Erythroblast (primary cell): Measurements from ENCODE around the gene RFX3.

ENCODE experiments used
- GATA1 ChIP-seq: IDR thresholded peaks from 2 replicates; pipeline ENCODE4 v1.6.1; 2011; ENCODE audit warnings: low read depth, mild to moderate bottlenecking, control low read depth, low read length, moderate library complexity
- POLR2A ChIP-seq: IDR thresholded peaks from 2 replicates; pipeline ENCODE4 v1.6.1; 2011; ENCODE audit warnings: mild to moderate bottlenecking, low read length

DNA sequence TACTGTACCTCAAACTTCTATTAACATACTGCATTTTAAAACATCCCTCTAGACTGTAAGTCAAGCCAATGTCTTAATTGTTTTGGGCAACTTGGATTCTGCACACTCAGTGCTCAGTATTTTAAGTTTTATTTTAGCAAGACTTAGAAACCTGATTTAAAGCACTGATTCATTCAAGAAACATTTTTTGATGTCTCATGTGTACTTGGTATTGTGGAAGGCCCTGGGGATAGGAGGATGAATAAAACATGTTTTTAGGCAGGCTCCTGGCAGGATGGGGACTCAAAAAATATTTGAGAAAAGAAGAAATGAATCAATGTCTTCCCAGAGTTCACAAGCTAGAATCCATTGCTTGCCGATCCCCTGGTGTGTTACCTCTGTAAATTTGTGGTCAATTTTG lies 347.9 kb downstream of the RFX3 start:
- no peak for TF ChIP-seq POLR2A
- no peak for TF ChIP-seq GATA1
